HepG2 (cell line): Measurements from ENCODE around the gene NT5DC2. TPM values are rescaled to one million over a fixed set of nuclear protein-coding genes. Genes with fewer than 3 reads are reported as not detected.

ENCODE experiments used
- DRAP1 ChIP-seq: IDR thresholded peaks from 2 replicates; pipeline ENCODE4 v1.6.1; 2016; ENCODE audit warnings: missing genetic modification reagents, missing compliant biosample characterization
- FOXP1 ChIP-seq, 2 experiments: fragments of 450-650 bp in 1 of 2; IDR thresholded peaks; 2 replicates each; pipeline ENCODE4 v1.6.1; 2017 to 2018; ENCODE audit warnings: antibody characterized with exemption in 1 of 2
- HOXA5 ChIP-seq: sonication (generic); formaldehyde crosslinking; IDR thresholded peaks from 2 replicates; pipeline ENCODE4 v1.4.0; 2020; ENCODE audit warnings: missing genetic modification reagents
- IKZF4 ChIP-seq: sonication (generic); formaldehyde crosslinking; IDR thresholded peaks from 2 replicates; pipeline ENCODE4 v1.5.1; 2020; ENCODE audit warnings: borderline replicate concordance, mild to moderate bottlenecking, low read depth, missing genetic modification reagents; ENCODE audit errors: not compliant biosample characterization
- MIER3 ChIP-seq: IDR thresholded peaks from 2 replicates; pipeline ENCODE4 v1.6.1; 2016; ENCODE audit warnings: missing compliant biosample characterization, borderline replicate concordance
- MTA1 ChIP-seq: sonication (generic); formaldehyde crosslinking; IDR thresholded peaks from 2 replicates; pipeline ENCODE4 v1.4.0; 2020; ENCODE audit warnings: missing genetic modification reagents, mild to moderate bottlenecking, borderline replicate concordance
- NFE2L1 ChIP-seq: sonication (generic); formaldehyde crosslinking; IDR thresholded peaks from 2 replicates; pipeline ENCODE4 v1.4.0; 2020; ENCODE audit warnings: missing genetic modification reagents, mild to moderate bottlenecking, borderline replicate concordance
- RORA ChIP-seq: sonication (generic); formaldehyde crosslinking; IDR thresholded peaks from 2 replicates; pipeline ENCODE4 v1.5.0; 2020; ENCODE audit warnings: mild to moderate bottlenecking, missing genetic modification reagents, moderate library complexity
- ZBTB1 ChIP-seq: sonication (generic); formaldehyde crosslinking; IDR thresholded peaks from 2 replicates; pipeline ENCODE4 v1.4.0; 2020; ENCODE audit warnings: missing genetic modification reagents, borderline replicate concordance
- ZBTB10 ChIP-seq: sonication (generic); formaldehyde crosslinking; IDR thresholded peaks from 2 replicates; pipeline ENCODE4 v1.4.0; 2020; ENCODE audit warnings: missing genetic modification reagents, borderline replicate concordance
- ZBTB14 ChIP-seq: sonication (generic); formaldehyde crosslinking; IDR thresholded peaks from 2 replicates; pipeline ENCODE4 v1.4.0; 2020; ENCODE audit warnings: missing genetic modification reagents
- ZBTB33 ChIP-seq: sonication (generic); formaldehyde crosslinking; IDR thresholded peaks from 2 replicates; pipeline ENCODE4 v1.4.0; 2020; ENCODE audit warnings: missing genetic modification reagents
- ZNF12 ChIP-seq: sonication (generic); formaldehyde crosslinking; IDR thresholded peaks from 2 replicates; pipeline ENCODE4 v1.5.0; 2020; ENCODE audit warnings: missing genetic modification reagents
- ZNF275 ChIP-seq: sonication (generic); formaldehyde crosslinking; IDR thresholded peaks from 2 replicates; pipeline ENCODE4 v1.8.0; 2022; ENCODE audit warnings: missing genetic modification reagents, mild to moderate bottlenecking, inconsistent platforms, borderline replicate concordance
- ZNF282 ChIP-seq: fragments of 450-650 bp; IDR thresholded peaks from 2 replicates; pipeline ENCODE4 v1.6.1; 2018; ENCODE audit not compliant: partially characterized antibody
- ZNF44 ChIP-seq: sonication (generic); formaldehyde crosslinking; IDR thresholded peaks from 2 replicates; pipeline ENCODE4 v1.5.1; 2020; ENCODE audit warnings: mild to moderate bottlenecking, missing genetic modification reagents
- ZNF441 ChIP-seq: sonication (generic); formaldehyde crosslinking; IDR thresholded peaks from 2 replicates; pipeline ENCODE4 v1.7.0; 2021; ENCODE audit warnings: missing genetic modification reagents, borderline replicate concordance
- ZNF496 ChIP-seq: sonication (generic); formaldehyde crosslinking; IDR thresholded peaks from 2 replicates; pipeline ENCODE4 v1.8.1; 2023; ENCODE audit warnings: mild to moderate bottlenecking, moderate library complexity, missing genetic modification reagents; ENCODE audit not compliant: insufficient replicate concordance
- ZNF746 ChIP-seq: sonication (generic); formaldehyde crosslinking; IDR thresholded peaks from 2 replicates; pipeline ENCODE4 v1.8.0; 2022; ENCODE audit warnings: mild to moderate bottlenecking, missing genetic modification reagents
- ZNF747 ChIP-seq: sonication (generic); formaldehyde crosslinking; IDR thresholded peaks from 2 replicates; pipeline ENCODE4 v1.8.1; 2023; ENCODE audit warnings: missing genetic modification reagents, mild to moderate bottlenecking, borderline replicate concordance
- ZNF790 ChIP-seq: sonication (generic); formaldehyde crosslinking; IDR thresholded peaks from 2 replicates; pipeline ENCODE4 v1.8.0; 2022; ENCODE audit warnings: missing genetic modification reagents, mild to moderate bottlenecking, borderline replicate concordance
- polyA plus RNA-seq, 8 experiments: library from polyadenylated mRNA; depleted of rRNA in 3 of 8; stranded (reverse) in 7 of 8; unstranded in 1 of 8; fragments of >200 nt; fragmentation: Illumina TruSeq in 4 of 8; extraction: Trizol in 4 of 8; gene quantifications; 2 replicates each; pipeline versions ENCODE4 v1.2.1 to v1.2.3, GENCODE V29; 2011 to 2016; ENCODE audit warnings: low read depth in 4 of 8, missing spikeins in 1 of 8, mixed read lengths in 1 of 8; ENCODE audit not compliant: insufficient read depth in 1 of 8
- total RNA-seq, 5 experiments: library from RNA; depleted of rRNA; stranded (reverse); fragments of >200 nt; fragmentation: Illumina TruSeq; extraction: Trizol; gene quantifications; 2 replicates each; pipeline ENCODE4 v1.2.3, GENCODE V29; 2016; ENCODE audit warnings: low read depth in 1 of 5

The NT5DC2 gene
- total and polyA plus RNA-seq, 2 of the 13 experiments (the other 11 are each of a cell fraction or from before 2014, with no cell fraction given) = 131 to 240 TPM

GRCh38 chr3:52534281-52535183 is 875 bp upstream of the NT5DC2 start (continued):
- TF ChIP-seq ZBTB10 (CRISPR knock-in tag) (no peak), ZBTB1 (no peak), MIER3 (CRISPR knock-in tag) (no peak), ZNF12 (CRISPR knock-in tag) (no peak), MTA1 (no peak; the same call in 1 of the 2 replicates), ZNF747 (CRISPR knock-in tag) (no peak), ZNF275 (CRISPR knock-in tag) (no peak), DRAP1 (CRISPR knock-in tag) (peak; percentile 30; the same call in 1 of the 2 replicates), ZNF44 (CRISPR knock-in tag) (peak; percentile 84), RORA (no peak), ZNF441 (CRISPR knock-in tag) (peak; percentile 30; the same call in 1 of the 2 replicates), ZNF790 (peak; percentile 8; the same call in 1 of the 2 replicates), ZBTB14 (CRISPR knock-in tag) (peak; percentile 78), IKZF4 (CRISPR knock-in tag) (peak; percentile 73), NFE2L1 (CRISPR knock-in tag) (no peak), ZNF746 (CRISPR knock-in tag) (no peak), ZNF496 (CRISPR knock-in tag) (no peak), ZBTB33 (CRISPR knock-in tag) (no peak), ZNF282 (no peak), HOXA5 (0 out of 2 replicates have a peak, but pooled peaks have one; percentile 42), FOXP1 (IDR thresholded peaks at IDR 0.05) (no peak), FOXP1 (CRISPR knock-in tag; IDR thresholded peaks at IDR 0.05) (no peak)
